GM19468 (cell line): ENCODE data around the gene TKT.
"Not testable (repeated sequence)": the region's sequence is repeated elsewhere in the genome, so short reads cannot be mapped to it uniquely, and the experiment has no call there.

Source experiments
- ATAC-seq: cut with Tn5 transposase; IDR thresholded peaks from one replicate; pipeline ENCODE4 v1.9.1; 2021; ENCODE audit warnings: mild to moderate bottlenecking, moderate library complexity, moderate number of reproducible peaks; ENCODE audit not compliant: unreplicated experiment; ENCODE audit errors: extremely low read depth

TKT gene

GRCh38 chr3:53255775-53256703 is at the start of gene TKT:
TSS of gene TKT (minus strand) at chr3:53256022. CDS start at chr3:53255942, 80 bp downstream.
- peak; percentile 35 for ATAC-seq

GRCh38 chr3:53303957-53304356 is 48.1 kb upstream of the TKT start:
- ATAC-seq: no peak

- ATAC-seq: no peak
Measured at GRCh38 chr3:53303549-53303948, 47.7 kb upstream of the TKT start.

GRCh38 chr3:53300826-53301225 is 45.0 kb upstream of the TKT start:
- no peak for ATAC-seq

- not testable (repeated sequence) for ATAC-seq
Measured at GRCh38 chr3:53299611-53300023, 43.8 kb upstream of the TKT start.

- no peak for ATAC-seq
Measured at GRCh38 chr3:53295410-53295809, 39.6 kb upstream of the TKT start.

GRCh38 chr3:53293867-53294266 is 38.0 kb upstream of the TKT start:
- ATAC-seq: no peak

- ATAC-seq: no peak
Measured at GRCh38 chr3:53288214-53288613, 32.4 kb upstream of the TKT start.

GRCh38 chr3:53287131-53287629 is 31.4 kb upstream of the TKT start:
- ATAC-seq: no peak

- no peak for ATAC-seq
Measured at GRCh38 chr3:53286727-53287126, 30.9 kb upstream of the TKT start.

- ATAC-seq: no peak
Measured at GRCh38 chr3:53282581-53282980, 26.8 kb upstream of the TKT start.

- ATAC-seq: no peak
Measured at GRCh38 chr3:53278667-53279066, 22.8 kb upstream of the TKT start.

- no peak for ATAC-seq
Measured at GRCh38 chr3:53274938-53275605, 19.2 kb upstream of the TKT start.

GRCh38 chr3:53273146-53273670 is 17.4 kb upstream of the TKT start:
- no peak for ATAC-seq

GRCh38 chr3:53269888-53270880 is 14.4 kb upstream of the TKT start:
- no peak for ATAC-seq

GRCh38 chr3:53269193-53269592 is 13.4 kb upstream of the TKT start:
- not testable (repeated sequence) for ATAC-seq

- no peak for ATAC-seq
Measured at GRCh38 chr3:53267766-53268165, 11.9 kb upstream of the TKT start.

- no peak for ATAC-seq
Measured at GRCh38 chr3:53264718-53265117, 8.9 kb upstream of the TKT start.

- no peak for ATAC-seq
Measured at GRCh38 chr3:53263907-53264306, 8.1 kb upstream of the TKT start.

- ATAC-seq: no peak
Measured at GRCh38 chr3:53261712-53262111, 5.9 kb upstream of the TKT start.
